DMS153 (cell line): ENCODE measurements around the gene ZNF787.

ENCODE experiments used
- DNase-seq: peaks from one replicate; lab custom pipeline; 2025; lab: John Stamatoyannopoulos, UW

Gene ZNF787

GRCh38 chr19:56144376-56144775 lies 23.3 kb upstream of the ZNF787 start:
- no peak for DNase-seq

GRCh38 chr19:56142897-56143434 lies 21.9 kb upstream of the ZNF787 start:
- no peak for DNase-seq

- peak; percentile 20 for DNase-seq
Observed at GRCh38 chr19:56142087-56142787, 21.1 kb upstream of the ZNF787 start.

GRCh38 chr19:56141417-56141993 lies 20.4 kb upstream of the ZNF787 start:
- DNase-seq = no peak

- DNase-seq = peak; percentile 100
Observed at GRCh38 chr19:56140583-56141416, 19.7 kb upstream of the ZNF787 start, which contains the start of gene ZNF444. Gene ZNF444 (plus strand): TSS chr19:56141287. CDS start chr19:56146912, 5,625 bp downstream.

- DNase-seq = no peak
Observed at GRCh38 chr19:56139847-56140582, 18.9 kb upstream of the ZNF787 start.

- no peak for DNase-seq
Observed at GRCh38 chr19:56138069-56138468, 17.0 kb upstream of the ZNF787 start.

- peak; percentile 69 for DNase-seq
Observed at GRCh38 chr19:56137405-56137804, 16.3 kb upstream of the ZNF787 start.

- no peak for DNase-seq
Observed at GRCh38 chr19:56136362-56136761, 15.3 kb upstream of the ZNF787 start.

GRCh38 chr19:56134654-56134921 lies 13.5 kb upstream of the ZNF787 start:
- no peak for DNase-seq

- no peak for DNase-seq
Observed at GRCh38 chr19:56133858-56134653, 13.0 kb upstream of the ZNF787 start.

- DNase-seq = no peak
Observed at GRCh38 chr19:56132316-56132822, 11.3 kb upstream of the ZNF787 start.

- no peak for DNase-seq
Observed at GRCh38 chr19:56131651-56132050, 10.6 kb upstream of the ZNF787 start.

- DNase-seq = no peak
Observed at GRCh38 chr19:56130006-56130405, 8.9 kb upstream of the ZNF787 start.

- DNase-seq = no peak
Observed at GRCh38 chr19:56126983-56127780, 6.1 kb upstream of the ZNF787 start.

GRCh38 chr19:56125806-56126590 lies 4.9 kb upstream of the ZNF787 start:
- no peak for DNase-seq

GRCh38 chr19:56124578-56124977 lies 3.5 kb upstream of the ZNF787 start:
- no peak for DNase-seq

- DNase-seq = no peak
Observed at GRCh38 chr19:56123266-56123891, 2.3 kb upstream of the ZNF787 start.
